ENCODE results near the gene NDFIP2.
"Not testable (repeated sequence)": the region's sequence is repeated elsewhere in the genome, so short reads cannot be mapped to it uniquely, and the experiment has no call there.

NDFIP2 gene

DNA sequence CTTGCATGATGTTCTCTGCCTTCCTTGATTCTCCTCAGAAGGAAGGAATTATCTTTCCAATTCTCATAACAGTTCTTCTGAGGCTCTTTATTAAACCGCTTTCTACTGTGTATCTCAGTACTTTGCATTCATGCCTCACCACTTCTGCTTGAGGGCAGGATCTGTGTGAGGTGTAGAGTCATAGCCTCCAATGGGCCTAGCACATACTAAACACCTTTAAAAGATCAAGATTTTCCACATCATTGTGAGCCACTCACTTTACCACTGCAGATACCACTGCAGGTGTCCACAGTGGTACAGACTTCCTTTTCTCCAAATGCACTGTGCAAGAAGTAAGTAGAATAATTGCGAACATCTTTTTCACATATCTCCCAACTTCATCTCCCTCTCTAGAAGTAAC is 76.7 kb downstream of the NDFIP2 start:
- Histone ChIP-seq H3K36me3 (ENCODE audit: control insufficient read depth, insufficient read depth, low read length) (no peaks in the 10 kb centered on the region), H3K4me1 (ENCODE audit: control insufficient read depth, insufficient read depth, low read length) (no peaks in the 10 kb centered on the region), H3K27ac (ENCODE audit: low read length) (no peak overlapping the region), H3K27me3 (ENCODE audit: control insufficient read depth, insufficient read depth, low read length) (no peaks in the 10 kb centered on the region), H3K9me3 (ENCODE audit: control insufficient read depth, insufficient read depth, low read length) (no peaks in the 10 kb centered on the region), H3K4me3 (ENCODE audit: low read length) (no peak overlapping the region)
- no CpG with 5 or more reads among the region's 2 CpGs for WGBS (ENCODE audit: insufficient coverage, insufficient read length)
- DNase-seq (ENCODE audit: low read depth, low spot score), result no peak

GRCh38 chr13:79560954-79561353 is 80.0 kb downstream of the NDFIP2 start:
- Histone ChIP-seq H3K9me3 (ENCODE audit: control insufficient read depth, insufficient read depth, low read length) (no peaks in the 10 kb centered on the region), H3K36me3 (ENCODE audit: control insufficient read depth, insufficient read depth, low read length) (no peaks in the 10 kb centered on the region), H3K4me3 (ENCODE audit: low read length) (no peak overlapping the region), H3K27me3 (ENCODE audit: control insufficient read depth, insufficient read depth, low read length) (no peaks in the 10 kb centered on the region), H3K27ac (ENCODE audit: low read length) (no peak overlapping the region), H3K4me1 (ENCODE audit: control insufficient read depth, insufficient read depth, low read length) (no peaks in the 10 kb centered on the region)
- WGBS (ENCODE audit: insufficient coverage, insufficient read length), result no CpG with 5 or more reads among the region's 2 CpGs
- no peak for DNase-seq (ENCODE audit: low read depth, low spot score)

DNA sequence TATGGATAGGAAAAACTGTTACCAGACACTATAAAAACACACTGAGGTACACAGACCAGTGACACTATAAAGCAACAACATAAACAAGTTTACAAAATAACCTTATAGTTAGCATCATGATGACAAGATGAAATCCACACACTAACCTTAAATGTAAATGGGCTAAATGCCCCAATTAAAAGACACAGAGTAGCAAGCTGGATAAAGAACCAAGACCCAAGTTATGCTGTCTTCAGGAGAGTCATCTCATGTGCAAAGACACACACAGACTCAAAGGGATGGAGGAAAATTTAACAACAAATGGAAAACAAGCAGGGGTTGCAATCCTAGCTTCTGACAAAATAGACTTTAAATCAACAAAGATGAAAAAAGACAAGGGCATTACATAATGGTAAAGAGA is 81.6 kb downstream of the NDFIP2 start:
- H3K9me3 ChIP-seq (ENCODE audit: control insufficient read depth, insufficient read depth, low read length), result no peaks in the 10 kb centered on the region
- H3K4me3 ChIP-seq (ENCODE audit: low read length), result no peak overlapping the region
- no peak for DNase-seq (ENCODE audit: low read depth, low spot score)
- no peak overlapping the region for H3K27ac ChIP-seq (ENCODE audit: low read length)
- no peaks in the 10 kb centered on the region for H3K27me3 ChIP-seq (ENCODE audit: control insufficient read depth, insufficient read depth, low read length)
- no peaks in the 10 kb centered on the region for H3K36me3 ChIP-seq (ENCODE audit: control insufficient read depth, insufficient read depth, low read length)
- no peaks in the 10 kb centered on the region for H3K4me1 ChIP-seq (ENCODE audit: control insufficient read depth, insufficient read depth, low read length)

- H3K4me1 ChIP-seq (ENCODE audit: control insufficient read depth, insufficient read depth, low read length), result no peaks in the 10 kb centered on the region
- no peaks in the 10 kb centered on the region for H3K9me3 ChIP-seq (ENCODE audit: control insufficient read depth, insufficient read depth, low read length)
- WGBS (ENCODE audit: insufficient coverage, insufficient read length), result no CpG with 5 or more reads among the region's 2 CpGs
Observed at GRCh38 chr13:79566118-79566517, 85.2 kb downstream of the NDFIP2 start.

DNA sequence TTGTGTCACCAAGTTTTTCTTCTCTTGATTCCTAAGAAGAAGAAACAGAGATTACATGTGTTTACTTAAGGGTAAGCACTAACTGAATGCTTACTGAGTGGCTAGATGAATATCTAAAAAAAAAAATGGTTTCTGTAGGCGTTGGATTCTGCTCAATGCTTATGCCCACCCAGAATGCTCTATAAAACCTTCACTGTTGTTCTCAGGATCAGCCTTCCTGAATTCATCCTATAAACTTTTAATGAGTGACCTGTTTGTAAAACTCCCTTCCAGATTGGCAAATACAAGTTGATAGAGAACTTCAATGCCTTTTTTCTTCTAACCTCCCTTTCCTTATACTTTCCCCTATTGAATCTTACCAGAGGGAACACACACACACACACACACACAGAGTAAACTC is 90.2 kb downstream of the NDFIP2 start:
- no peaks in the 10 kb centered on the region for H3K27me3 ChIP-seq (ENCODE audit: control insufficient read depth, insufficient read depth, low read length)
- WGBS (ENCODE audit: insufficient coverage, insufficient read length), result no CpG with 5 or more reads among the region's 1 CpG
- no peaks in the 10 kb centered on the region for H3K36me3 ChIP-seq (ENCODE audit: control insufficient read depth, insufficient read depth, low read length)
- H3K4me3 ChIP-seq (ENCODE audit: low read length), result no peak overlapping the region
- DNase-seq (ENCODE audit: low read depth, low spot score), result no peak
- no peaks in the 10 kb centered on the region for H3K4me1 ChIP-seq (ENCODE audit: control insufficient read depth, insufficient read depth, low read length)
- no peak overlapping the region for H3K27ac ChIP-seq (ENCODE audit: low read length)
- H3K9me3 ChIP-seq (ENCODE audit: control insufficient read depth, insufficient read depth, low read length), result no peaks in the 10 kb centered on the region

More at GRCh38 chr13:79566118-79566517, 85.2 kb downstream of the NDFIP2 start:
- Histone ChIP-seq H3K27me3 (ENCODE audit: control insufficient read depth, insufficient read depth, low read length) (no peaks in the 10 kb centered on the region), H3K36me3 (ENCODE audit: control insufficient read depth, insufficient read depth, low read length) (no peaks in the 10 kb centered on the region), H3K4me3 (ENCODE audit: low read length) (no peak overlapping the region), H3K27ac (ENCODE audit: low read length) (no peak overlapping the region)
- no peak for DNase-seq (ENCODE audit: low read depth, low spot score)

GRCh38 chr13:79573892-79574291 is 92.9 kb downstream of the NDFIP2 start:
- H3K9me3 ChIP-seq (ENCODE audit: control insufficient read depth, insufficient read depth, low read length); H3K36me3 ChIP-seq (ENCODE audit: control insufficient read depth, insufficient read depth, low read length); H3K27ac ChIP-seq (ENCODE audit: low read length); H3K27me3 ChIP-seq (ENCODE audit: control insufficient read depth, insufficient read depth, low read length); DNase-seq (ENCODE audit: low read depth, low spot score); H3K4me3 ChIP-seq (ENCODE audit: low read length); H3K4me1 ChIP-seq (ENCODE audit: control insufficient read depth, insufficient read depth, low read length): not testable (repeated sequence)

GRCh38 chr13:79581870-79582315 is 100.9 kb downstream of the NDFIP2 start:
- no peak overlapping the region for H3K4me3 ChIP-seq (ENCODE audit: low read length)
- DNase-seq (ENCODE audit: low read depth, low spot score), result no peak
- no peaks in the 10 kb centered on the region for H3K36me3 ChIP-seq (ENCODE audit: control insufficient read depth, insufficient read depth, low read length)
- no peak overlapping the region for H3K27ac ChIP-seq (ENCODE audit: low read length)
- H3K27me3 ChIP-seq (ENCODE audit: control insufficient read depth, insufficient read depth, low read length), result no peaks in the 10 kb centered on the region
- no peaks in the 10 kb centered on the region for H3K9me3 ChIP-seq (ENCODE audit: control insufficient read depth, insufficient read depth, low read length)
- WGBS (ENCODE audit: insufficient coverage, insufficient read length), result no CpG with 5 or more reads among the region's 4 CpGs
- no peaks in the 10 kb centered on the region for H3K4me1 ChIP-seq (ENCODE audit: control insufficient read depth, insufficient read depth, low read length)

- Histone ChIP-seq H3K27ac (ENCODE audit: low read length) (no peak overlapping the region), H3K4me1 (ENCODE audit: control insufficient read depth, insufficient read depth, low read length) (no peaks in the 10 kb centered on the region), H3K36me3 (ENCODE audit: control insufficient read depth, insufficient read depth, low read length) (no peaks in the 10 kb centered on the region), H3K4me3 (ENCODE audit: low read length) (no peak overlapping the region), H3K9me3 (ENCODE audit: control insufficient read depth, insufficient read depth, low read length) (no peaks in the 10 kb centered on the region), H3K27me3 (ENCODE audit: control insufficient read depth, insufficient read depth, low read length) (no peaks in the 10 kb centered on the region)
- DNase-seq (ENCODE audit: low read depth, low spot score), result no peak
- no CpG with 5 or more reads among the region's 1 CpG for WGBS (ENCODE audit: insufficient coverage, insufficient read length)
Observed at GRCh38 chr13:79582896-79583295, 101.9 kb downstream of the NDFIP2 start.

- WGBS (ENCODE audit: insufficient coverage, insufficient read length), result no CpG with 5 or more reads among the region's 1 CpG
- Histone ChIP-seq H3K27me3 (ENCODE audit: control insufficient read depth, insufficient read depth, low read length) (no peaks in the 10 kb centered on the region), H3K36me3 (ENCODE audit: control insufficient read depth, insufficient read depth, low read length) (no peaks in the 10 kb centered on the region), H3K27ac (ENCODE audit: low read length) (no peak overlapping the region), H3K4me1 (ENCODE audit: control insufficient read depth, insufficient read depth, low read length) (no peaks in the 10 kb centered on the region), H3K4me3 (ENCODE audit: low read length) (no peak overlapping the region), H3K9me3 (ENCODE audit: control insufficient read depth, insufficient read depth, low read length) (no peaks in the 10 kb centered on the region)
- no peak for DNase-seq (ENCODE audit: low read depth, low spot score)
Observed at GRCh38 chr13:79585033-79585432, 104.1 kb downstream of the NDFIP2 start.

GRCh38 chr13:79589603-79590393 is 108.8 kb downstream of the NDFIP2 start:
- no CpG with 5 or more reads among the region's 7 CpGs for WGBS (ENCODE audit: insufficient coverage, insufficient read length)
- H3K27ac ChIP-seq (ENCODE audit: low read length), result no peak overlapping the region
- no peak for DNase-seq (ENCODE audit: low read depth, low spot score)

DNA sequence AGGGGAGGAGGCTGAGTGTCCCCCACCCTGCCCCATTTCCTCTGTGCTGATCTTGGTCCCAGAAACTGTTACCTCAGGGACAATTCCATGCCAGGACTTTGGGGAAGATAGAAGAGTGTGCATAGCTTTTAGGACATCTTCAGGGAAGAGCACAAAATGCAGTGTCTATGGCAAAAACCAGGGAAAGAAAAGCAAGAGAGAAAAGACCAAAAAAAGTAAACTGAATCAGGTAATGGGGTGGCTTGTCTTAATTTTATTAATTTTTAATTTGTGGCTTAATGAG is 109.4 kb downstream of the NDFIP2 start:
- Histone ChIP-seq H3K27ac (ENCODE audit: low read length) (no peak overlapping the region), H3K4me3 (ENCODE audit: low read length) (no peak overlapping the region)

More at GRCh38 chr13:79589603-79590393, 108.8 kb downstream of the NDFIP2 start:
- Histone ChIP-seq H3K4me3 (ENCODE audit: low read length) (no peak overlapping the region), H3K4me1 (ENCODE audit: control insufficient read depth, insufficient read depth, low read length) (no peaks in the 10 kb centered on the region), H3K9me3 (ENCODE audit: control insufficient read depth, insufficient read depth, low read length) (no peaks in the 10 kb centered on the region), H3K36me3 (ENCODE audit: control insufficient read depth, insufficient read depth, low read length) (no peaks in the 10 kb centered on the region), H3K27me3 (ENCODE audit: control insufficient read depth, insufficient read depth, low read length) (no peaks in the 10 kb centered on the region)

More for the DNA sequence above, 109.4 kb downstream of the NDFIP2 start:
- Histone ChIP-seq H3K36me3 (ENCODE audit: control insufficient read depth, insufficient read depth, low read length) (no peaks in the 10 kb centered on the region), H3K9me3 (ENCODE audit: control insufficient read depth, insufficient read depth, low read length) (no peaks in the 10 kb centered on the region), H3K4me1 (ENCODE audit: control insufficient read depth, insufficient read depth, low read length) (no peaks in the 10 kb centered on the region), H3K27me3 (ENCODE audit: control insufficient read depth, insufficient read depth, low read length) (no peaks in the 10 kb centered on the region)
- no peak for DNase-seq (ENCODE audit: low read depth, low spot score)
